Endothelial cell of umbilical vein (primary cell): Measurements from ENCODE around the gene ANKK1. TPM values are rescaled to one million over a fixed set of nuclear protein-coding genes. Genes with fewer than 3 reads are reported as not detected.

Experiments
- BruUV-seq: library from RNA; stranded (reverse); fragments of 400-500 nt; replicated peaks from 2 replicates; lab custom pipeline; 2021; lab: Mats Ljungman, UMichigan
- CTCF ChIA-PET: fragments of 300-600, 350-600 bp; sonication (Branson Sonifier 250); formaldehyde crosslinking; loops from one replicate; lab custom pipeline; 2021; ENCODE audit warnings: antibody characterized with exemption, inconsistent platforms; lab: Charles Lee
- POLR2A ChIA-PET: fragments of 300-600, 350-600 bp; sonication (Branson Sonifier 250); formaldehyde crosslinking; loops from one replicate; lab custom pipeline; 2021; ENCODE audit warnings: antibody characterized with exemption, inconsistent platforms; lab: Charles Lee
- DNase-seq: peaks from one replicate; pipeline ENCODE4 v3.0.0-alpha.2; 2011; ENCODE audit warnings: low read depth, low spot score
- FAIRE-seq: peaks from 2 replicates; lab custom pipeline; 2011; peaks lifted over from hg19 to GRCh38; lab: Jason Lieb, UNC
- H2AFZ ChIP-seq: 2 replicates; pipeline ENCODE4 v1.6.0; 2012; ENCODE audit warnings: low read depth, low read length, control low read depth, inconsistent platforms
- H3K27ac ChIP-seq: 2 replicates; pipeline ENCODE4 v1.5.1; 2011; ENCODE audit warnings: low read depth, mild to moderate bottlenecking, control low read depth, low read length, moderate library complexity; ENCODE audit not compliant: insufficient read depth
- H3K27me3 ChIP-seq, 2 experiments: 2 replicates each; pipeline versions ENCODE4 v1.6.0 to v1.6.1; 2011; ENCODE audit warnings: low read length in 2 of 2, mixed read lengths in 1 of 2; ENCODE audit not compliant: control insufficient read depth in 2 of 2, insufficient read depth in 2 of 2
- H3K36me3 ChIP-seq, 2 experiments: 2 replicates in 1 of 2; 3 replicates in 1 of 2; pipeline ENCODE4 v1.5.1; 2011; ENCODE audit warnings: low read length in 2 of 2, mild to moderate bottlenecking in 1 of 2, moderate library complexity in 1 of 2; ENCODE audit not compliant: control insufficient read depth in 2 of 2, insufficient read depth in 2 of 2; ENCODE audit errors: extremely low read depth in 1 of 2
- H3K4me1 ChIP-seq: 3 replicates; pipeline ENCODE4 v1.5.1; 2011; ENCODE audit warnings: mild to moderate bottlenecking, low read length; ENCODE audit not compliant: control insufficient read depth, insufficient read depth; ENCODE audit errors: extremely low read depth
- H3K4me2 ChIP-seq: 2 replicates; pipeline ENCODE4 v1.6.1; 2011; ENCODE audit warnings: low read length, control low read depth, mixed read lengths; ENCODE audit not compliant: insufficient read depth
- H3K4me3 ChIP-seq, 3 experiments: fragments of 200-600 bp in 1 of 3; sonication (generic), shearing (Covaris generic) in 1 of 3; replicated peaks in 1 of 3; 2 replicates each; pipeline ENCODE4 v1.5.1; 2011 to 2016; ENCODE audit warnings: control low read depth in 3 of 3, low read length in 3 of 3, mild to moderate bottlenecking in 2 of 3, inconsistent platforms in 1 of 3, low read depth in 1 of 3, moderate library complexity in 1 of 3; ENCODE audit not compliant: insufficient read depth in 1 of 3
- H3K79me2 ChIP-seq: 2 replicates; pipeline ENCODE4 v1.6.0; 2012; ENCODE audit warnings: low read length, inconsistent platforms; ENCODE audit not compliant: control insufficient read depth, insufficient read depth
- H3K9ac ChIP-seq: replicated peaks from 2 replicates; pipeline ENCODE3; 2011; ENCODE audit warnings: low read length, control low read depth; ENCODE audit not compliant: insufficient read depth; ENCODE audit errors: extremely low read depth
- H3K9me1 ChIP-seq: replicated peaks from 3 replicates; pipeline ENCODE4 v1.6.0; 2011; ENCODE audit warnings: mild to moderate bottlenecking, low read length; ENCODE audit not compliant: control insufficient read depth, insufficient read depth; ENCODE audit errors: extremely low read depth
- H3K9me3 ChIP-seq: replicated peaks from 2 replicates; pipeline ENCODE4 v1.5.1; 2012; ENCODE audit warnings: low read length, inconsistent platforms; ENCODE audit not compliant: control insufficient read depth, insufficient read depth
- H4K20me1 ChIP-seq: replicated peaks from 2 replicates; pipeline ENCODE3; 2011; ENCODE audit warnings: mild to moderate bottlenecking, low read length; ENCODE audit not compliant: control insufficient read depth, insufficient read depth; ENCODE audit errors: extremely low read depth
- CTCF ChIP-seq, 2 donors: IDR thresholded peaks; 1 replicate in 1 of 2; 2 replicates in 1 of 2; pipeline ENCODE4 v1.5.1; 2011; ENCODE audit warnings: low read length in 2 of 2, mild to moderate bottlenecking in 2 of 2, moderate library complexity in 2 of 2, control low read depth in 1 of 2, inconsistent platforms in 1 of 2, low read depth in 1 of 2; ENCODE audit not compliant: insufficient read depth in 1 of 2; ENCODE audit errors: extremely low read depth in 1 of 2
- EZH2 ChIP-seq: IDR thresholded peaks from 2 replicates; pipeline ENCODE4 v1.6.1; 2012; ENCODE audit warnings: borderline replicate concordance, low read depth, mild to moderate bottlenecking, moderate library complexity, low read length, inconsistent platforms; ENCODE audit not compliant: severe bottlenecking
- FOS ChIP-seq: IDR thresholded peaks from 2 replicates; pipeline ENCODE4 v1.6.1; 2011; ENCODE audit warnings: mild to moderate bottlenecking, low read length, moderate library complexity, borderline replicate concordance; ENCODE audit not compliant: insufficient read depth
- GATA2 ChIP-seq: IDR thresholded peaks from 2 replicates; pipeline ENCODE4 v1.7.0; 2011; ENCODE audit warnings: low read depth, mild to moderate bottlenecking, moderate library complexity, mixed read lengths, low read length; ENCODE audit not compliant: insufficient read length, insufficient read depth
- JUN ChIP-seq: IDR thresholded peaks from 2 replicates; pipeline ENCODE4 v1.6.1; 2011; ENCODE audit warnings: borderline replicate concordance, low read depth; ENCODE audit not compliant: insufficient read length, insufficient read depth
- MAX ChIP-seq: IDR thresholded peaks from 2 replicates; pipeline ENCODE4 v1.6.1; 2011; ENCODE audit not compliant: insufficient read depth, insufficient read length
- MYC ChIP-seq: IDR thresholded peaks from one replicate; pipeline ENCODE4 v1.6.1; 2011; ENCODE audit warnings: mild to moderate bottlenecking, low read depth, low read length
- POLR2A ChIP-seq: IDR thresholded peaks from 2 replicates; pipeline ENCODE4 v1.6.1; 2012; ENCODE audit warnings: low read depth, mild to moderate bottlenecking, control low read depth, low read length
- POLR2AphosphoS5 ChIP-seq: IDR thresholded peaks from 2 replicates; pipeline ENCODE4 v1.6.1; 2012; ENCODE audit warnings: low read depth, mild to moderate bottlenecking, control low read depth, low read length, moderate library complexity; ENCODE audit not compliant: insufficient read depth
- dilution Hi-C: fragments of 300-500 bp; cut with MboI; formaldehyde crosslinking; loops from one replicate; pipeline ENCODE4 v1.15.0; 2019; ENCODE audit warnings: low sequenced_read_pairs; ENCODE audit not compliant: extremely low pct_ligation_motif_present
- intact Hi-C: fragments of 100-400 bp; cut with micrococcal nuclease; formaldehyde crosslinking; loops from one replicate; pipeline ENCODE4 v1.10.0; 2022
- polyA plus RNA-seq, 4 experiments: library from polyadenylated mRNA; depleted of rRNA in 3 of 4; stranded (reverse) in 3 of 4; unstranded in 1 of 4; fragments of >200 nt; gene quantifications; 2 replicates each; pipeline versions ENCODE4 v1.2.1 to v1.2.3, GENCODE V29; 2011 to 2012; ENCODE audit warnings: missing spikeins in 1 of 4
- total RNA-seq: library from RNA; stranded (reverse); gene quantifications from 2 replicates; pipeline ENCODE4 v1.2.3, GENCODE V29; 2021

The ANKK1 gene
- total and polyA plus RNA-seq, 2 donors (not counting 3 experiments of a cell fraction or from before 2014, with no cell fraction given): not detected

GRCh38 chr11:113446112-113446511 is 58.5 kb downstream of the ANKK1 start:
- no peak overlapping the region for H3K4me3 ChIP-seq
- H3K9me1 ChIP-seq: no peaks in the 10 kb centered on the region
- H3K4me1 ChIP-seq: no peaks in the 10 kb centered on the region
- no peaks in the 10 kb centered on the region for H3K9me3 ChIP-seq
- no peak for FAIRE-seq
- H4K20me1 ChIP-seq: no peaks in the 10 kb centered on the region
- POLR2A ChIA-PET: no interaction called here
- dilution Hi-C loops (no loop called here), intact Hi-C loops (no loop called here)
- no peaks in the 10 kb centered on the region for H3K36me3 ChIP-seq
- no peak overlapping the region for H2AFZ ChIP-seq
- H3K9ac ChIP-seq: no peak overlapping the region
- TF ChIP-seq CTCF (IDR thresholded peaks at IDR 0.05; ENCODE audit: extremely low read depth in 1 of 2, insufficient read depth in 1 of 2, low read depth in 1 of 2, low read length in 2 of 2) (no peak), MYC (no peak), POLR2AphosphoS5 (no peak), FOS (no peak), JUN (no peak), GATA2 (no peak), MAX (no peak), EZH2 (no peak), POLR2A (no peak)
- no TSS peak for BruUV-seq
- H3K4me2 ChIP-seq: no peak overlapping the region
- no peaks in the 10 kb centered on the region for H3K79me2 ChIP-seq
- no peak overlapping the region for H3K27ac ChIP-seq
- H3K27me3 ChIP-seq: no peaks in the 10 kb centered on the region
- CTCF ChIA-PET: no interaction called here
- DNase-seq: no peak
